HG02943 (cell line): ENCODE data around the gene TMEFF1.
"Not testable (repeated sequence)": the region's sequence is repeated elsewhere in the genome, so short reads cannot be mapped to it uniquely, and the experiment has no call there.

Source experiments
- ATAC-seq: cut with Tn5 transposase; IDR thresholded peaks from one replicate; pipeline ENCODE4 v1.9.1; 2021; ENCODE audit warnings: mild to moderate bottlenecking, low read depth, moderate library complexity; ENCODE audit not compliant: unreplicated experiment

The TMEFF1 gene, protein sequence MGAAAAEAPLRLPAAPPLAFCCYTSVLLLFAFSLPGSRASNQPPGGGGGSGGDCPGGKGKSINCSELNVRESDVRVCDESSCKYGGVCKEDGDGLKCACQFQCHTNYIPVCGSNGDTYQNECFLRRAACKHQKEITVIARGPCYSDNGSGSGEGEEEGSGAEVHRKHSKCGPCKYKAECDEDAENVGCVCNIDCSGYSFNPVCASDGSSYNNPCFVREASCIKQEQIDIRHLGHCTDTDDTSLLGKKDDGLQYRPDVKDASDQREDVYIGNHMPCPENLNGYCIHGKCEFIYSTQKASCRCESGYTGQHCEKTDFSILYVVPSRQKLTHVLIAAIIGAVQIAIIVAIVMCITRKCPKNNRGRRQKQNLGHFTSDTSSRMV

DNA sequence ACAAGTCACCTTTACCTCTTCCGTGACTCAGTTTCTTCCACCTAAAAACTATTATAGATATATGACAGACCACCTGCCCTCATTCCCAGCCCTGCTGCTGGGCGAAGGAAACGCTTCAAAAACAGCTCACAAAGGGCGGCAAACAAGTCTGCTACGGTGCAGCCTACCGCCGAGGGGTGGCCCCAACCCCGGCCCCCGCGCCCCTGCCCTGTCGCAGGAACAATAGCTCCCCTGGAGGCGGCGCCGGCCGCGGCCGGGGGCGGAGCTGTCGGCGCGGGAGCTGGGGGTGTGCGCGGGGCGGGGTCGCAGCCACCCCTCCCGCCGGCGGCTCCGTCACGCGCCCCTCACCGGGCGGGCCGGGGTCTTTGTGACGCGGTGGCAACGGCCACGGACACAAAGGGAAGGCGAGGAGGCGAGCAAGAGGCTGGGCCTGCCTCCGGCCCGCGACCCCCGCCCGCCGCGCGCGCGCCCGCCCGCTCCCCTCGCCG, at the start of gene TMEFF1:
Gene TMEFF1, plus strand, starts transcription at position 362 of the 488 bp plus-strand sequence. CDS start 396 bp downstream, outside the sequence.
- ATAC-seq: no peak

DNA sequence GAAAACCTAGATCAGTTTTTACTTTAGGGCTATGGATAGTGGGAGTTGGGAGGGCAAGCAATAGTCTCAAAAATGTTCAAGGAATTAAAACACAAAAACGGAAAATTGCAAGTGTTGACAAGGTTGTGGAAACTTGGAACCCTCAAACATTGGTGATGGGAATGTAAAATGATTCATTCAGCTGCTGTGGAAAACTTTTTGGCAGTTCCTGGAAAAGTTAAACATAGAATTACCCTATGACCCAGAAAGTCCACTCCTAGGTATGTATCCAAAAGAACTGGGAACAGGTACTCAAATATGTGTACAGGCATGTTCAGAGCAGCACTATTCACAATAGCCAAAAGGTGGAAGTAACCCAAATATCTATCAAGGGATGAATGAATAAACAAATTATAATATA, 47.2 kb upstream of the TMEFF1 start:
- no peak for ATAC-seq

DNA sequence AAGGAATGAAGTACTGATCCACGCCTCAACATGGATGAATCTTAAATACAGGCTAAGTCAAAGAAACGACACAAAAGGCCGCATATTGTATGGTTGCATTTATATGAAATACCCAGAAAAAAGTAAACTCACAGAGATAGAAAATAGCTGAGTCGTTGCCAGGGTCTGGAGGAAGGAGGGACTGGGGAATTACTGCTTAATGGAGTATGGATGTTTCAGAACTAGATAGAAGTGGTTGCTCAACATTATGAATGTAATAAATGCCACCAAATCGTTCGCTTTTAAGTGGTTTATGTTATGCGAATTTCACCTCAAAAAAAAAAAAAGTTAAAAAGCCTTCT, 46.8 kb upstream of the TMEFF1 start:
- no peak for ATAC-seq

DNA sequence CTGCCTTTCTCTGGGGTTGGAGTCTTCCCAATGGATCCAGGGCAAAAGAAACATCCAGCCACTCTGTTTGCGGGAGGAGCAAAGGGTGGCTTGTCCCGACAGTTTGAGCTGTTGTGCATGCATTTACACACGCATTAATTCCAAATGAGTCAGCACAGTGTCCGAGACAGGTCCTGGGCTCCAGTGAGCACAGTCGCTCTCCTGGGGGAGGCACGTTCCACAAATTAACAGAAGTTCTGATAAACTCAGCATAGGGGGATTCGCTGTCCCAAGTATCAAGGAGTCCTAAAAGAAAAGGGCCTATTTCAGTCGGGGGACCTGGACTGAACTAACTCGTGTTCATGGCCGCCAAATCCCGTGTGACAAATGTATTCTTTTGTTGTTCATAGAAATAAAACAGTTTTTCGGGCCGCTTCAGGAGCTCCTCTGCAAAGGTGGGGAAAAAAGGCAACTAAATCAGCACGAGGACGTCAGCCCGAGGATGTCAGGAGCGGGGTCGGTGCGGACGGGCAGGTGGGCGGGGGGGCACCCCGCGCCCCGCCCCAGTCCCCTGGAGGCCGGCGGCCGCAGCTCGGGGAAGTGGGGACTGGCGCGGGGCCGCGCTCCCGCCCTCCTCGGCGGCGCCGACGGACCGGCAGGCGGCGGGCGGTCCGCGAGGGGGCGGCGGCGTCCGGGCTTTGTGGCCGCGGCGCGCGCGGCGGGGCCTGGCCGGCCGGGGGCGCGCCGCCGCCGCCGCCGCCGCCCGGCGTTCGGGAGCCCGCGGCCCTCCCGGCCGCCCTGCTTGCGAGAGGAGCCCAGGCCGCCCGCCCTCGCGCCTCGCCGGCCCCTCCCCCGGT, 46.2 kb upstream of the TMEFF1 start, which contains the start of gene MSANTD3:
Gene MSANTD3, plus strand, starts transcription at position 614 of the 836 bp plus-strand sequence. CDS start 14,796 bp downstream, outside the sequence.
- ATAC-seq: peak; percentile 68

DNA sequence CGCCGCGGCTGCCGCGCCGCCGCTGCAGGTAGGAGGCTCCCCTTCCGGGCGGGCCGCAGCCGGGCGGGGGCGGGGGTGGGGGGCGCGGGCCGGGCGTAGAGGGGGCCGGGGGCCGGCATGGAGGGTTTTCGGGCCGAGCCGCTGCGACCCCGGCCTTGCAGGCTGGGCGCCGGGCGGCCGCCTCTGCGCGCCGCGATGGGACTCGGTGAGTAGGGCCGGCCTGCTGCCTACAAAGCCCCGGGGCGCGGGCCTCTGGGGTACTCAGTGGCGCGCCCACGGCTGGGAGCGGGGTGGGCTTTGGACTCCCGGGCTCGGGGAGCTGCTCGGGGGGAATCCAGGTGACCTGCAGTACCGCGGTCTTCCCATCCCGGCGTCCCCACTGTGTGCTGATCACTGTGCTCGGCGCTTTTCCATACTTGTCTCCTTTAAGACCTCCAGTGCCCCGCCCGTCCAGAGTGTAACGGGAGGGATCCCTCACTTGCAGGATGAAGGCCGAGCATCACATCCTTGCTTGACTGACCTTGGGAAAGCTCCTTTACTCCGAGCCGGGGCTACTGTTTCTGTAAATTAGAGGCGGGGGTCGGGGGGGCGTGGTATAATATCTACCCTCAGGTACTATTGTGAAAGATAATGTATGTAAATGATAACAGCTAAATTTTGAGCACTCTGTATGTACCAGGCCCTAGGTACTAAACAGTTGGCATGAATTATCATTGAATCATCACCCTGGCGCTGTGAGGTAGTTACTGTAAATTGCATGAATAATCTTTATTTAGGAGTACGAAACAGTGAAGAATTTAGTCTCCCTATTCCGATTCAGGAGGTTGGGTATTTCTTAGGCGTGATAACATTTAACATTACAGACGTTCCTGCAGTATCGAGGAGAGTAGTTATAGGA, 45.3 kb upstream of the TMEFF1 start:
- ATAC-seq: peak; percentile 61

DNA sequence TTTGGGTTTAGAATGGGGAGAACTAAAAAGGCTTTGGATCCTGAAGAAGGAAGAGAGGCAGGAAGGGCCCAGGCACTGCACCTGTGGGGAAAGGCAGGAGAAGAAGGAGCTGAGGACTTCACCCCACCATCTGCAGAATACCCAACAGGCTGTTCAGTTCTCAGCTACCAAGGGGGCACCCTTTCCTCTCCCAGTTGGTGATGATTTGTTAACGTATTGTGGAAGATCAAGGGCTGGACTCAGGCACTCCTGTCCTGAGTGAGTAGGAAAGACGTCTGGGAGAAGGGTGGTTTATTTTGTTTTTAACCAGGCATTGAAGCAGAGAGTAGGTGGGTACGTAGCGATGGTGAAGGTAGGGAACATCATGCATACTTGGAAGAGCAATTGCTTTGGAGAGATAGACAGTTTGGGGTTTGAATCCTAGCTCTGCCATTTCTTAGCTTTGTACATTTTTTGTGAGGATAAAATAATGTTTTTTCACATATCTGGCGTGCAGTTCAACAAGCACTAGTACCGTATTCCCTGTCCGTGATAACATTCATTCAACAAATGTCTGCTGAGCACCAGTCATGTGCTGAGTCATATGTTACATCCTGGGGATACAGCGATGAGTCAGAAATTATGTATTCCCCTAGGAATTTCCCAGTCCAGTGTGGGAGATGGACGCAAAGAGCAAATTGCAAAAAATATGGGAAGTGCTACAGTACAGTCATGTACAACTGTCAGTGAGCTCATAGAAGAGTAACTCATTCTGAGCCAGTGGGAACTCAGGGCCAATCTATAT, 43.9 kb upstream of the TMEFF1 start:
- ATAC-seq: no peak

DNA sequence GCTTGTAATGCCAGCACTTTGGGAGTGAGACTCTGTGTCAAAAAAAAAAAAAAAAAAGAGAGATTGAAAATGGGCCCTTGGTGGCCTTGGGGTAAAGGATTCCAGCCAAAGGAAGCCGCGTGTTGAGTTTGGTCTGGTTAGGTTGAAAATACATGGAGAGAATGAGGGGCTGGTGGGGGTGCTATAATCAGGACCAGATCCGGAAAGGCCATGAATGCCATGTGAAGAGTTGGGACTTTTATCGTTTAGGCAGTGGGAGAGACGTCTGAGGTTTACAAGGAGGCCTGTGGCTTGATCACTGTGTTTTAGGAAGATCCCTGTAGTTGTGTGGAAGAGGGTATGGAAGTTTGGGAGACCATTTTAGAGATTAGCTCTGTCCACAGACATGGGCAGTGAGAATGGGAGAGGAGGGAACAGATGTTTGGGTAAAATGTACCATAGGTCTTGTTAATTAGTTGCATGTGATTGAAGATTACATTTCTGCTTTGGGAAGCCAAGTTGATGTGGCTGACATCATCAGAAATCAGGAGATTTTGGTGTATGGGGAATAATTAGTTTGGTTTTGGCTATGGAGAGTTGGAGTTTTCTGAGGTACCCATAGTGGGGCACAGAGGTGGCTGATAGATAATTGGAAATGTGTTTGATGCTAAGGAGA, 42.5 kb upstream of the TMEFF1 start:
- ATAC-seq: no peak

DNA sequence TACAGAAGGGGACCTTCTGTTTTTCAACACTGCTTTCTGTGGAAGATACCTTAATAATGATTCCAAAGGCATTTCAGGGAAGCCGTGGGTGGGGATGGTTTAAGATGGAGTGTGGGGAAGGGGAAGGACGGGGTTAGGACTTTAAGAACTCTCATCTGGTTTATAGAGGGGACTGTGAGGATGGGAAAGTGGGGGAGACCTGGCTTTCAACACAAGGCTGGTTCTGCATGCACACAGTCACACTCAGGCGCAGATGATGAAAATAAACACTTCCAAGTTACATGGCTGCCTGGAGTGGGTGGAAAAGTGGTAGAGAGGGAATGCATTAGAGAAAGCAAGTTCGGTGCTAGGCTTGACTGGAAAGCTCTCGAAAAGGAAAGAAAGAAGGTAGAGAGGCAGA, 41.1 kb upstream of the TMEFF1 start:
- ATAC-seq: no peak

DNA sequence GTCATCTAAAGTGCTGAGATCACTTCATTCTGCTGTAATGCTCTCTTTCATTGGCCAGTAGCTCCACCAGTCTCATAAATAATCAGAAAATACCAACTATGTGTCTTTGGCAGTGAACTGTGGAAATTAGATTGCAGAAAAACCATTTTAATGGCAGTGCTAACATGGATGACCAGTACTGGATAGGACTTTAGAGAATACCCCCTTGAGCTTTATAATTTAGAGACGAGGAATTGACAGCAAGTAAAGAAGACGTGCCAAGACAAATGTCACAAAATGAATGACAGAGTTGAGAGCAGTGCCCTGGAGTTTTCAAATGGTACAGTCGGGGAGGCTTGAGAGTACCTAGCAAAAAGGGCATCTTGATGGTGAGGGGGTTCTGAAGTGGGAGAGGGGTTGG, 40.2 kb upstream of the TMEFF1 start:
- ATAC-seq: no peak

DNA sequence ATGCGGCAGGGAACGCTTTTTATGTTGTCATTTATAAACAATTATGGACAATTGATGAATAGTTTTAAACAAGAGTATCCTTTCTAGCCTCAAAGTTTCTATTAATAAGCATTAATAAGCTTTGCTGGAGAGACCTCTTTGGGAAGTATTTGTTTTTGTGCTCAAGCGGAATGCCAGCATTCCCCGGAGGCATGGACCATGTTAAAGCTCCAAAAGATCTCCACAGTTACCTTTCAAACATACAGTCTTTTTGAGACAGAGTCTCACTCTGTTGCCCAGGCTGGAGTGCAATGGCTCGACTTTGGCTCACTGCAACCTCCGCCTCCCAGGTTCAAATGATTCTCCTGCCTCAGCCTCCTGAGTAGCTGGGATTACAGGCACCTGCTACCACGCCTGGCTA, 36.4 kb upstream of the TMEFF1 start:
- ATAC-seq: no peak

DNA sequence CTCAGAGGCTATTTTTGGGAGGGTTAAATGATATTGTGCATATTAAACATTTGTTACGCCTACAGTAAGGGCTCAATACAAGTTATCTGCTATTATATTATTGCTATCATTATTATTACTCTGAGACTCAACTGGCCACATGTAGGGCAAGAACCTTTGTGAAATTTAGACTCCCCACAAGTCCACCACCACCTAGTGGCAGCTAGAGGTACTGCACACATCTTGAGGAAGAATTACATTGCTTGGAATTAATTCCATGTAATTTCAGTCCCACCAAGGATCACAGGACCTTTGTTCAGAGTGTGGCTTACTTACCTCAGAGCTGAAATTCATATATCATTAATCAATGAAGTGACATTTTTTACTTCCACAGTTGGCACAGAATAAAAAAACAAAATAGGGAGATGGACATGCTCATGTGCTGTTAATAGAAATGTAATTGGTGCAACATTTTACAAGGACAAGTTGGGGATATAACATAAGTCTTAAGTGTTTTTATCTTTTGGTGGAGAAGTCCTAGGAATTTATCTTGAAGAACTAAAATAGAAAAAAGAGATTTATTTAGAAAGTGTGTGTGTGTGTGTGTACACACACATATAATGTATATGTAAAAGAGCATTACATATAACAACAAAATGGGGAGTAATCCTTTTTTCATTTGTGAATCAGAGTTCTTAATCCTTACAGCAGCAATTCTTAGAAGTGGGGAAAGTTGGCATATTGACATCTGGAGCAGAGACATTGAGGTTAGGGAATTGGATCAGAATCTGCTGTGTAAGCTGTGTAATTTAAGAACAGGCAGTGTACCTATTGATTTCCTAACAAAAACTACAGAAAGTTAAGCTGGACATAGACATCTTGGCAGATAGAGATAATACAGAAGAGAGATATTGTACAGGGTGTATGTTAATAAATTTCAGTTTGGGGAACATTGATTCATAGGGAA, 34.8 kb upstream of the TMEFF1 start:
- no peak for ATAC-seq

DNA sequence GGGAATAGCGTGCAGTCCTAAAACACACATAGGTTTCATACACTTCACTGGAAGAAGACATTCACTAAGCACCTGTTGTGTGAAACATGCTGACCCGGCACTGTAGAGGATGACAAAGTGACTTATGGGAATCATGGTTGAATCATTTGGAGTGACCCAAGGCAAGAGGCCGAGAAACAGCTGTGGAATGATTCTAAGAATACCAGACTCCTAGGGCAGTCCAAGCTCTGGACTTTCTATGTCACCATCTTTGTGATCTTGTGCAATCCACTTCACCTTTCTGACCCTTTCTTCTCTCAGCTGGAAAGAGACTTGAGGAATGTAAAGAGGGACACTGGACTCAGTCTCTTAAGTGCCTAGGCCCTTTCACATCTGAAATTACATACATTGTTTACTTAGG, 32.9 kb upstream of the TMEFF1 start:
- no peak for ATAC-seq

DNA sequence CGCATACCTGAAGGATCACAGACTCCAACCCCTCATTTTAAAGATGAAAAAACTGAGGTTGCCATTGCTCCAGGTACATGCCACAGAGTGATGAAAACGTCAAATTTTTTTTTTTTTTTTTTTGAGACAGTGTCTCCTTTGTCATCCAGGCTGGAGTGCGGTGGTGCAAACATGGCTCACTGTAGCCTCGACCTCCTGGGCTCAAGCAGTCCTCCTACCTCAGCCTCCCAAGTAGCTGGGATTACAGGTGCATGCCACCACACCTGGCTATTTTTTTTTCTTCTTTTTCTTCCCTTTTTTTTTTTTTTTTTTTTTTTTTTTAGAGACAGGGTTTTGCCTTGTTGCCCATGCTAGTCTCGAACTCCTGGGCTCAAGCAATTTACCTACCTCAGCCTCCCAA, 32.5 kb upstream of the TMEFF1 start:
- ATAC-seq: not testable (repeated sequence)

DNA sequence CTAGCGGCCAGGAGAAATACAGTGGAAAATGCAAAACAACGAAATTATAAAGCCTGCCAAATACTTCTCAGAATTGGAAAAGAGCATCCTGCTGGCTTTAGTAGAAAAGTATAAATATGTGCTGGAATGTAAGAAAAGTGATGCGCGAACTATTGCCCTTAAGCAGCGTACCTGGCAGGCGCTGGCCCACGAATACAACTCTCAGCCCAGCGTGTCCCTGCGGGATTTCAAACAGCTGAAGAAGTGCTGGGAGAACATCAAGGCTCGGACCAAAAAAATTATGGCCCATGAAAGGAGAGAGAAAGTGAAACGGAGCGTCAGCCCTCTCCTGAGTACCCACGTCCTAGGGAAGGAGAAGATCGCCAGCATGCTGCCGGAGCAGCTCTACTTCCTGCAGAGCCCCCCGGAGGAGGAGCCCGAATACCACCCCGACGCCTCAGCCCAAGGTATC, 31.0 kb upstream of the TMEFF1 start:
- no peak for ATAC-seq

DNA sequence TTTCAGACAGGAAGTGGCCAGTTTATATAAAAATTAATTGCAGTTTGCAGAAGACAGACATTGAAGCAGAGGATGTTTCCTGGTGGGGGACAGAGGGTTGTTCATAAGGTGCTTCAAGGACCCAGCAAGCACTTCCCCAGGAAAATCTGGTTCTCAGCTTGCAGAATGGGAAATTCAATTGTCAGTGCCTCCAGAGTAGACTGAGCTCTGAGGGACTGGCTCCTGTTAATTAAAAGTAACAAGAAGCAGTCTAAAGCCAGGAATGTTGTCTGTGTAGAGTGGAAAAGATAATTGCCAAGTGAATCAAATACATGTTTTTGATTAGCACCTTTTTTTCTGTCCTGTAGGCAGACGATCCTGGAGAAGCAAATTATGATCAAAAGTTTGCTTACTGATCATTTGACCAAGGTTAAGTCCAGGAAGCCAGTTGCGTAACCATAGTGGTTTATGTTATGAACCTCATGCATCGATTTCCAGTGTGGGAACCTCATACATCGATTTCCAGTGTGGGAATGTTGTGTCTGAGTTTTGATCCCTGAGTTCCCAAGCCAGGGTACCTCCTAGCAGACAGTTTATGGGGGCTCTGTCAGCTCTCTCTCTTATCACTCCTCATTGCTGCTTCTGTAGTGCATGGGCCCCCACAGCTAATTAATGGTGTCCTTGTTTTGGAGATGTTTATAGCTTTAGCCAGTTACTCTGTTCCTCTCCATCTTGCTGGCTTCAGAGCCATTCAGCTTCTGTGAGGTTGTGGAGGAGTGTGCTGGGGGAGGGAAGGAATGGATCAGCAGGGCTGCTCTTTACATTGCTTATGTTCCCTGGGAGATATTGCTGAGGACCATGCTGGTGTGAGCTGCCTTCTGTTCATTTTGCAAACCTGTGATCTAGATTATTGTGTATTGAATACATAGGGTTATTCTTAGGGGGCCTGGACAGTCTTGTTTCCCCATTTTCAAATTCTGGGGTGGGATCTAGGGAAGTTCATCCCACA, 28.9 kb upstream of the TMEFF1 start:
- no peak for ATAC-seq

DNA sequence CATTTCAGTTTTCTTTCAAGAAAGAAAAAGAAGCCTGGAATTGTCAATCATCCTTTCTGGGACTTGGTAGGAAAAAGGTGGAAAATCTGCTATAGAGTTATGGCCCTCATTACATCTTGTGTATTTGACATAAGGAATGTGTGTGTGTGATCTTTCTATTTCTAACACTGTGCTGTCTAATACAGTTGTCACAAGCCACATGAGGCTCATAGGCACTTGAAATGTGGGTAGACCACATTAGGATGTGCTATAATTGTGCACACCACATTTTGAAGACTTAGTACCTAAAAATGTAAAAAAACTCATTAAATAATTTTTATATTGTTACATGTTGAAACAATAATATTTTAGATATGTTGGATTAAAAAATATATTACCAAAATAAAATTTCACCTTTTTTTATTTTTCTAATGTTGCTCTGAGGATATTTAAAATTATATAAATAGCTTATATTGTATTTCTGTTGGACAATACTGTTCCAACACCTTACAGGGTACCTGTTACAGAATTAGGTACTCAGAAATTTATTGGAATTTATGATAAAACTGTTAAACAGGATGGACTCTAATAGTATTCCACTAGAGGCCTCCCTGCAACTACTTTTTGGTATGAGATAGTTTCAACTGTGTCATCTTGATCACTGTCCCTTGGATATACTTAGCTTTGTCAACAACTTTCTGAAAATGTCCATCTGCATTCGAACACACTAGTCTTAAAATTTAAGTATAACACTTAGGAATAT, 27.6 kb upstream of the TMEFF1 start:
- no peak for ATAC-seq
